GM18517 (cell line): ENCODE results near the gene CYB561.

Source experiments
- ATAC-seq: cut with Tn5 transposase; IDR thresholded peaks from one replicate; pipeline ENCODE4 v1.9.1; 2021; ENCODE audit warnings: mild to moderate bottlenecking, moderate library complexity; ENCODE audit not compliant: unreplicated experiment

The CYB561 gene

DNA sequence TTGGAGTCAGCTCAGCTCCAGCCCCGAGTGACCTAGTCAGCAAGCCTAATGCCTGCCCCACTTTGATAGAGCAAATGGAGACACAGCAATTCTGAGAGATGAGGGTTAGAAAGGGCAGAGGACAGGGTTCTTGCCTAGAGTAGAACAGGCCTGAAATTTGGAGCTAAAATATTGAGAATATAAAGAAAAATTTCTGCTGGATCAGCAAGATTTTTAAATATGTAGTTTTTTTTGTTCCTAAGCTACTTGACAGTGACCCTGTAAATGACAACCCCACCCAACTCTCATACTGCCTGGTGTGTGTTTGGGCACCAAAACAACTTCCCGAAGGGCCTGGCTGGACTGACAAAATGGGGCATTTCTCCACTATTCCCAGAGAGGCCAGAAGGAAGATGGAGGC, 26.7 kb downstream of the CYB561 start:
- no peak for ATAC-seq

DNA sequence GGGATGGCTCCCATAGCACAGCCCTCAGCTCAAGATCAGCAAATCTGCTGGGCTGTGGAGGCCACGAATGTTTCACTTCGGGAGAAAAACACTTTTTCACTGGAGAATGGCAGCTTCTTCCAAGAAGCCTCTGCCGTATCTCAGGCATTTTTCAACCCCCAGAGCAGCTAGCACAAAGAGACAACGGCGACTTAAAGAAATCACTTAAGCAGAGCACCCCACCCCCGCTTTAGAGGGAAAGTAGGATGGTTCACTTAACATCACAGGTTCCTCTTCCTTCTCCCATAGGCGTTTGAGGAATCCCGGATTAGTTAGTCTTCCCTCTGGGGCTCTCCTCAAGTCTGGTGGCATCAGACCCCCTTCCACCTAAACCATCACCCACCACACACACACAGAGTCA, 27.6 kb downstream of the CYB561 start:
- no peak for ATAC-seq

DNA sequence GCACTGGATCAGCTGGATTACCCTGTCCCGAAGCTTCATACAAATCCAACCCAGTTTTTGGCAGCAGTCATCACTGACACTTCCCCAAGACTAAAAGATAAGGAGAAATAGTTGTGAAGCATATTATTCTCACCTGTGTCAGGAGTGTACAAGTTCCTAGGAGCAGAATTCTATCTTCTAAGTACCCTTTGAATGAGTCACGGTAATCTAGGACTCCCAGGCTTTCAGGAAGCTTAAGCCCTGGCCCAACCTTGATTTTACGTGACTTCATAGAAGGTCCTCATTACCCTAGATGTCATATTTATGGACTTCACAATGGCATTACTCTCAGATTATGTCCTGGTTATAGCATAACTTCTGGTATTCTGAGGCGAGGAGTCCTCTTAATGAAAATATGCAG, 31.9 kb downstream of the CYB561 start:
- no peak for ATAC-seq

DNA sequence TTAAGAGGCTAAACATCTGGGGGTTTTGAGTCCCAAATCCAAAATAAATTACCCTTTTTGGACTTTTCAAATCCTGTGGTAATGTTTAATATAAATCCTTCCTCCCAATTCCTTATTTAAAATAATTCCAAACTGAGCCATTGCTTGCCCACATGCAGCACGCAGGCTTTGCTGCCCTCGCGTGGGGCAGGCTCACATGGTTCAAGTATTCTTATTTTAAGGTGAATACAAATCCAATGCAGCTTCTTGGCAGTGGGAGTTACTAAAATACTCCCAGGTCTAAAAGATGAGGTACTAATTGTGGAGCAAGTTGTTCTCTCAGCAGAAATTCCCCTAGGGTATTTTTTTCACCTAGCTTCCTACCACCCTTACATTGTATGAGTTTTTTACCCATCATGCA, 33.0 kb downstream of the CYB561 start:
- no peak for ATAC-seq

DNA sequence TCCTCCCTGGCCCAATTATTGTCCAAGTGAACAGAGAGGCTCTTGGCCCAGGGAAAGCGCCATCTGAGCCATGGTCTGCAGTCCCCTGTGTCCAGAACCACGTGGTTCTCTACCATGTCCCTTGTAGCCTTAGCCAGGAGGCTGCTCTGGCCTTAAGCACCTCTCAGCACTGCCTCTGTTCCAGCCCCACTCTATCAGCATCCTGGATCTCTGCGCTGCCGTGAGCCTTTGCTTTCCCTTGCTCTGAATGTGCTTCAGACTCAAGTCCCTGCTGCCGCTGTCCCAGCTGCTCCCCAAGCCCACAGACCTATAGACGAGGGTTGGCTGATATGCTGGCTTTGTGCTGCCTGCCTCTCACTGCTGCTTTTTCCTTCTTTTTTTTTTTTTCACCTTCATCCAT, 33.9 kb downstream of the CYB561 start:
- no peak for ATAC-seq

DNA sequence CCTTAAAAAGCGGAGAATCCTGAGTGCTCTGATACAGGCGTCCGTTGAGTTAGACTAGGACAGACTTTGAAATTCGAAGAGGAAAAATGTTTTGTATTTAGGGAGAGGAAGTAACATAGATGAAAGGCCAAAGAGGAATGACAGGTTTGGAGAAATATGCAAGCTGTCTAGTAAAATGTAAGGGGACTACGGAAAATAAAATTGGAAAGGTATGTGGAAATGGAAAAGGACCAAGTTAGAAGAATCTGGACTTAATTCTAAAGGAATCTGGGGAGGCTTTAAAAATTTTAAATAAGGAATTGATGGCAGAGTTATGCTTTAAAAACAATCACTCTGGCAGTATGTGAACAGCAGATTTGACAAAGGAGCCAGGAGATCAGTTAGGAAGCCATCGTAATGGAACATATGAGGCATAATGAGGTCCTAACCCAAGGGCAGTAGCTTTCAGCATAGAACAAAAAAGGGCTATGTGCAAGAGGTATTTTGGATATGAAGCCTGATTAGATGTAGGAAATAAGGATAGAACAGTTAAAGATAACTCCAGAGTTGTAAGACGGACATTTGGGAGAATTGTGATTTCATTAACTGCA, 38.3 kb downstream of the CYB561 start:
- no peak for ATAC-seq

DNA sequence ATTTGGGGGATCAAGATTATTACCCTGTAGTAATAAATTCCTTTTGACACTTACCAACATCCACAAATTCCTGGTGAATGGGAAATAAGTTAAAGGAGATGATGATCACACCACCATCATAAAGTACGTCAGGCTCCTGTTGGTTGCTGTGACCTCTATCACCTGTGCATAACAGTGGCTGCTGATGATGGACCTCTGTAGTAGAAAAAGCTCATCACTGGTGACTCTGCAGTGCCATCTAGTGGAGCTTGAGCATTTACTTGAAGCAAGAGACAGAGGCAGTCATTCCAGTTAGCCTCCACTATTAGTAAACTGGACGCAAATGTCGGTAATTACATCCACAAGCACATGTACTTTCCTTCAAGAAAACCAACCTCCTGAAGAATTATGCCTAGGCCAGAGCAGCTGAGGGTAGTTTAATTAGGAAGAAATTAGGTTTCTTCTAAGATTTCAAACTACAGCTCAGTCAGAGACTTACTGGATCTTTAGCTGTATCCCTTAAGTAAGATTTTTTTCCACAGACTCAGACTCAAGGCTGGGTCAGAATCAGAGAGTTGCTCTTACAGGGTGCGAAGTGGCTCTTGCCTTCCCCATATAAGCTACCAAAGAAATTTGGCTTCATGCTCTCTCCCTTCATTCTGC, 39.3 kb downstream of the CYB561 start:
- peak; percentile 83 for ATAC-seq

DNA sequence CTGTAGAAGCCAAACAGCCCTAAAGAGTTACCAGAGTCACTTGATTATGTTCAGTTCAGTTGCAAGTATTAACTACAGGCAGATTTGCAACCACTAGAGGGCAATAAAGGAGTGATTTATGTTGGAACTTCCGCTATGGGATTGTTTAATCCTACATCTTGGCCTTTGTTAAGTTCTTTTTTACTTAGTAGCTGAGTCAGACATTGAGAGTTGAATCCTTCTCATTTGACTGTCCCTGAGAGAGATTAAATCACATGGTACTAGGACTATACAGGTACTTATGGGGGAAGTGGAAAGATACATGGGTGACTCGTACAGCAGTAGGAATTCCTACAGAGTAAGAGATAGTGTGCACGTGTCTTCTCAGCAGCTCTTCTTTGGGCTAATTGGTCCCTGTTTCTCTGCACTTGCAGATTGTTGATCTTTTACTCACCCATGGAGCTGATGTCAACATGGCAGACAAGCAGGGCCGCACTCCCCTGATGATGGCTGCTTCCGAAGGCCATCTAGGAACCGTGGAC, 40.3 kb downstream of the CYB561 start:
- ATAC-seq, result no peak

DNA sequence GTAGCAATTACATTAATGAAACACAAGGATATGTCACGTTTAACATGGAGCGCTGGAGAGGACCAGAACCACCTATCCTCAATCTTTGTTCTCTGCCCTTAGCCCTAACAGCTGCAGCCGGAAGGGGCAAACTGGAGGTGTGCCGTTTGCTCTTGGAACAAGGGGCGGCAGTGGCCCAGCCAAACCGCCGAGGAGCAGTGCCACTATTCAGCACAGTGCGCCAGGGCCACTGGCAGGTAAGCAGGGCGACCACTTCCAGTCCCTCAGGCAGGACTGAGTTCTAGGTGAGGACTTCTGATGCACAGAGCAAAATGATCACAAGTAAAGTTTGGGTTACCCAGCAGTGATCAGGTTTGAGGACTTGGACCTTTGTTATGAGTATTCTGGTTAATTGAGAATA, 41.1 kb downstream of the CYB561 start:
- no peak for ATAC-seq

DNA sequence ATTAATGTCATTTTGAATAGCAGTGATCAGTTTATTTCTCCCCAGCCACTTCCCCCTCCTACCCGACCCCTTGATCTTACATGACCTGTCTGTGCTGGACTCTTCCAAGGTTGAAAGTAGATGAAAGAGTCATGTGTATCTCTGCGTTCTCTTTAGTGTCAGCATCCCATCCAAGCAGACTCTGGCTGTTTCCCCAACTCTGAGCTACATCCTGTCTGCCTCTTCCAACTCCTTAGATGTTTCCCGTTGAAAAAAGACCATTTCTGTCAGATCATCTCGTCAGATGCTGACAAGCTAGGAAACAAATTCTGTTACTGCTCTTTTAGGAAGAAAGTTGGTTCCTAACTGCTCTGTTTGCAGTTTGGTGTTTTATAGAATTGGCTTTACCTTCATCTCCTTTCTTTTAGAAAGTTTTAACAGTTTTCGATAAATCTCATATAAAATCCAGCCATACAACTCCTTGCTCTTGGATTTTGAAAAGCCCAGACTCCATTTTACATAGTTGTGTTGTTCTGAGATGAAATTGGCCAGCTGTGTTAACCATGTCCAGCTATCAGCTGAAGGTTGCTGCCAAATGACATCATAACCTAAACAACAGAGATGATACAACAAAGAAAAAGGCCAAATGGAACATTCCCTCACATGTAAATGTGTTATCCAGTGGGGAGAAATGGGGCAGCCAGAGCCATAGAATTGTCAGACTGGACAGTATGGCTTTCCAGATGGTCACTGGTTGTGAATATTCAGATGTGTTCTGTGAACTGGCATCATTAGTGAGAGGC, 43.5 kb downstream of the CYB561 start:
- no peak for ATAC-seq

DNA sequence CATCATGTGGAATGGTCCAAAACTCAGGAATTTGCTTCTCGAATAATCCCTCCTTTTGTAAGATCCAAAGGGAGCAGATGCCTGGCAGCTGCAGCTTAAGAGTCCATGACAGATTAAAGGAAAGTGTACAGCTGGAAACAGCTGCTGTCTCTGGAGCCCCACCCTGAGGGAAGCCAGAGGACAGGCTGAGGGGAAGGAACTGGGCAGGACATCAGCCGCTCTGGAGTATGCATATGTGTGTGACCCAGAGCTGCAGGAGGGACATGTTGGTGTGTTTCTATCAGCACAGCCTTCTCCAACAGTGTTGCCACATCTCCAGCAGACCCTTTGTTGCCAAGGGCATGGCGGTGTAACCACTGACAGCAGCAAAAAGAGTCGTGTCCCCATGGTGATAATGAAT, 46.2 kb downstream of the CYB561 start:
- ATAC-seq, result no peak

DNA sequence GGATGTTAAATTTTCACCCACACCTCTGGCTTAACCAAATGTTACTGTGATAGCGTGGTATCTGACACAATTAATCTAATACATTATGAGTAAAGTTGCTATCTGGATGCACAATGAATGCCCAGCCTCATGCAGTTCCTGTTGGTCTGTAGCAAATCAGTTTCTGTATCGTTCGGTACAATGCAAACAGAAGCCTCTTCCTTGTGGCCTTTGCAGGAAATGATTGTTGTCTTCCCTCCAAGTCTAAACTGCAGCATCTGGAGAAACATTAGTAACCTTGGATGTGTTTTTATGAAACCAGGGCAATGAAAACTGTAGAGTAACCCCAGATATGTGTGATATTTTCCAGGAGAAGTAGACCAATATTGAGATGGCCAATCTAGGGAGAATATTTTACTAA, 46.8 kb downstream of the CYB561 start:
- ATAC-seq, result no peak

DNA sequence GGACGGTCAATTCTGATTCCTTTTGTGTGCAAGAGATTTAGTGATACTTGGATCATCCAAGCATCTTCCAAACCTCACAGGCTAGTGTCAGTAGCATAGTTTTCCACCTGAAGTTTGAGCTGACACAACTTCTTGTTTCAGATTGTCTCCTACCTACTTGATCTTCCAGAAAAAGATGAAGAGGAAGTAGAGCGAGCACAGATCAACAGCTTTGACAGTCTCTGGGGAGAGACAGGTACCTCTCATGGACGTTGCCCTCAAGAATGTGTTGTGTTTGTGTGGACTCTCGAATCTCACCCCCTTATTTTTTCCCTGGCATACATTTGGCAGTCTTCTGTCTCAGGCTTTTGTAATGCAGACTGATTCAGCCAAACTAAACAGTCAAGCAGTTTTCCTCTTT, 47.4 kb downstream of the CYB561 start:
- no peak for ATAC-seq

DNA sequence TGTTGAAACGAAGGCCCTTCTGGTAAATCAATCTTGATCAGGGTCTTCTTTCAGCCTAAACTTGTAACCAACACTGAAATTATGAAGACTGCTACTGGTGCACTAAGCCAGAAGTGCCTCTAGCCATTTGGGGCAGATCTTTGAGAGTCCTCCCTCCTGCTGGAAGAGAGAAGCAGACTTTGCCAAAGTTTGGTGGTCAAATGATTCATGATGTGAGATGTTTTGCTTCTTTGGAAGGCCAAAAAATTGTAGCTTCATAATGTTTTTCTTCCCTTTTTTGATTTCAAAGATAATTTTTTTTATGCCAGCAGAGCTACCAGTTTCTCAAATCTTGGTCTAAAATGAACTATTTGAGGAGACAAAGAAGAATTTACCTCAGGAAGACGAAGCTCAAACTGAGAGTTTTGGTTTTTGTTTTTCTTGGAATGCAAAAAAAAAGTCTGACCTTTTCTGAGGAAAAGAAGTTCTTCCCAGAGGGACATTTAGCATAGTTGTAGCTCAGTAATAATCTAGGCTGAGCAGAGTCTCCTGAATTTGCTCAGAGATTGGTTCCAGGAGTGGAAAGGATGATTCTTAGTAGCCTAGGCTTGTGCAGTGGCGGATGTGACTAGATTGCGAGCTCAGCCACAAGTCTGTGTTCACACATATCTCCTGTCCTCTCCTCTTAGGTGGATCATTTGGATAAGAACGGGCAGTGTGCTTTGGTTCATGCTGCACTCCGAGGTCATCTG, 50.9 kb downstream of the CYB561 start:
- no peak for ATAC-seq

DNA sequence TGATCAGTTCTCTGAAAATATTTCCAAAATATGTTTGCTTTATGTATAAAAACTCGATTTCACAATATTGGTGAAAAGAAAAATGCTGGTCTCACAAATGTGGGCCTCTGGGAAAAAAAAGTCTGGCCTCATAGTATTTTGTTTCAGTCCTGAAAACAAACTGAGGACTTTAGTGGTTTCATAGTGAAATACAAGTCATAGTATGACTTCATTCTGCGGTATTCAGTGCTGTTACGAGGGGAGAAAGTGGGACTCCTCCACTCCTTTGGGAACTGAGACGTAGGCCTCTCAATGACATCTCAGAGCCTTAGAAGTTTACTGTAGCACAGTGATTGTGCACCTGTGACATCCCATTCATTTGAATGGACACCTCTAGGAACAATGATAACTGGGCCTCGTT, 56.0 kb downstream of the CYB561 start:
- no peak for ATAC-seq

DNA sequence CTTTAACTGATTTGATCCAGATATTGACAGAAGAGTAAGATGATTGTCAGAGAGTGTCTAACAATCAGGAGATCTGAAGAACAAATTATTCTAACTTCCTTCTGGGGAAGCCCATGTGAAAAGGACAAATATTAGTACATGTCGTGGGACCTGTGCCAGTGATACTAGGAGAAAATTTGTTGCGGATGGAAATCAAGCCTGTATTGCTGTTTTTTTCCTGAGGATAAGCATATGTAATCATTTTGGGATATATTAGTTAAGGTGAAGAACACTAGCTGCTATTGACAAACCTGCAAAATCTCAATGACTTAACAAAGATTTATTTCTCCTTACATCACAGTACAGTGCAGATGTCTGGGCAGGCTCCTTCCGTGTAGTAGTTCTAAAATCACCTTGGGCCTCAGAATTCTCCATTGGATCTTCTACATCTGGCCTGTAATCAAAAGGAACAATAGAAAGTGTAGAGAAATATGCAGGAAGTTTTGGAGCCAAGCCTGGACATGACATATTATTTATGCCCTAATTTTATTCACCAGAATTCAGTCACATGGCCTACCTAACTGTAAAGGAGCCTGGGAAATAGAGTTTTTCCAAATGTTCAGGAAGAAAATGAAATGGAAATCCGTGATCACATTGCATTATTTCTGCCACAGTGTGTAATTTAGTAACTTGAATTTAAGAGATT, 58.3 kb downstream of the CYB561 start:
- ATAC-seq, result no peak

DNA sequence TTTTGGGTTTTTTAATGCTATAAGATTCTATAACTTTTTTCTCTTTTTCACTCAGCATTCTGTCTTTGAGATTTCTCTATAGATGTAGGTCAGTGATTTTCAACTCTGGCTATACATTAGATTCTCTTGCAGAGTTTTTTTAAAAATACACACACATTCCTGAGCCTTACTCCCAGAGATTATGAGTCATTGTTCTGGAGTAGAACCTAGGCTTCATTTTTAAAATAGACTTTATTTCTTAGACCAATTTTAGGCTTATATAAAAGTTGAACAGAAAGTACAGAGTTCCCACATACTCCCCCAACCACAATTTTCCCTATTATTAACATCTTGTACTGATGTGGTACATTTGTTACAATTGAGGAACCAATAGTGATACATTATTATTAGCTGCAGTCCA, 63.3 kb downstream of the CYB561 start:
- ATAC-seq, result no peak
